Lung (tissue), 12 donors: ENCODE data around the gene CNTNAP2. TPM values are rescaled to one million over a fixed set of nuclear protein-coding genes. Genes with fewer than 3 reads are reported as not detected.

Experiments
- ATAC-seq: fragments of 200-7000 bp; cut with Tn5 transposase; one replicate; pipeline ENCODE4 v1.9.1; 2020; ENCODE audit warnings: moderate number of reproducible peaks; ENCODE audit not compliant: insufficient read depth, low FRiP score
- DNase-seq, 3 donors: peaks; one replicate each; pipeline ENCODE4 v3.0.0-alpha.2; 2013 to 2017
- H3K27ac ChIP-seq, 2 donors: one replicate each; pipeline ENCODE4 v1.5.1; 2013; ENCODE audit warnings: mild to moderate bottlenecking in 2 of 2, moderate library complexity in 2 of 2, control low read depth in 1 of 2, inconsistent platforms in 1 of 2, low read depth in 1 of 2, low read length in 1 of 2
- H3K27me3 ChIP-seq, 3 donors: one replicate each; pipeline ENCODE4 v1.5.1; 2013; ENCODE audit warnings: low read length in 2 of 3; ENCODE audit not compliant: control insufficient read depth in 3 of 3, insufficient read depth in 3 of 3
- H3K36me3 ChIP-seq, 4 donors: one replicate each; pipeline ENCODE4 v1.5.1; 2013; ENCODE audit warnings: low read length in 4 of 4, mild to moderate bottlenecking in 1 of 4, moderate library complexity in 1 of 4; ENCODE audit not compliant: control insufficient read depth in 4 of 4, insufficient read depth in 4 of 4
- H3K4me1 ChIP-seq, 5 donors: one replicate each; pipeline ENCODE4 v1.5.1; 2013; ENCODE audit warnings: low read length in 5 of 5, mild to moderate bottlenecking in 2 of 5, moderate library complexity in 1 of 5; ENCODE audit not compliant: control insufficient read depth in 5 of 5, insufficient read depth in 5 of 5
- H3K4me3 ChIP-seq: one replicate; pipeline ENCODE4 v1.5.1; 2013; ENCODE audit warnings: mild to moderate bottlenecking, control low read depth, moderate library complexity
- H3K9ac ChIP-seq, 2 donors: one replicate each; pipeline ENCODE4 v1.5.1; 2013; ENCODE audit warnings: low read length in 2 of 2, control low read depth in 1 of 2; ENCODE audit not compliant: insufficient read depth in 1 of 2
- H3K9me3 ChIP-seq, 4 donors: one replicate each; pipeline ENCODE4 v1.5.1; 2013; ENCODE audit warnings: low read length in 3 of 4, mild to moderate bottlenecking in 1 of 4, moderate library complexity in 1 of 4; ENCODE audit not compliant: control insufficient read depth in 4 of 4, insufficient read depth in 3 of 4
- WGBS, 2 donors: extraction: QIAGEN DNeasy Blood & Tissue Kit; methylation state at CpG; one replicate each; pipeline ENCODE4 v1.1.7; 2013; 5-methylcytosine and 5-hydroxymethylcytosine counted together
- polyA plus RNA-seq, 2 donors: library from polyadenylated mRNA; stranded (reverse); fragments of 200-250 nt; gene quantifications; one replicate each; pipeline ENCODE4 v1.2.1, GENCODE V29; 2013
- total RNA-seq, 2 donors: library from RNA; depleted of rRNA in 1 of 2; stranded (reverse); fragments of >200 nt in 1 of 2; gene quantifications; one replicate each; pipeline ENCODE4 v1.2.1, GENCODE V29; 2014 to 2021
- TF ChIP-seq, protein P1 (sequence below): IDR thresholded peaks from 2 replicates; pipeline ENCODE4 v1.5.1; 2012; ENCODE audit warnings: mild to moderate bottlenecking; ENCODE audit errors: control extremely low read depth, extremely low read depth
- donor health status: control.
- donor health status: control.
- donor health status: Bipolar disorder and iron deficiency.
- donor health status: healthy.
- donor health status: DM: yes; HTN: yes; CAD: no.

CNTNAP2 gene
- total and polyA plus RNA-seq, 4 donors, result 0.18 to 45.3 (median 0.52) TPM

DNA sequence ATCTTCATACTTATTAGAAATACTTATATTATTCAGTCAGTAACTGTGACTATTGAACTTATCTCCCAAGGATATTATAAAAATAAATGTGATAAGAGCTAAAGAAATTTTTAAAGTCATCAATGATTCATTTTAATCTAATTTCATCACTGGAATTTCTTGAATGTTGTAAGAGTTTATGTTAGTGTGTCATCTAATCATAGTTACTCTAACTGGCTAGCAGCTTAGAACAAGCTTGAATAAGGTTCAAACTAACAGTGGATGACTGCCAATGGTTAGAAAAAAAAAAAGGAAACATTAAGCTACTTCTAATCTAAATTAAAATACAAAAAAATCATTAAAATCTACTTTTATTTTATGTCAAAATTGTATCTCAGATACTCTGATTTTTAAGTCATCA lies 1066.3 kb downstream of the CNTNAP2 start:
- Histone ChIP-seq H3K9ac (no peak overlapping the region), H3K27me3 (no peaks in the 10 kb centered on the region), H3K4me1 (no peaks in the 10 kb centered on the region), H3K4me3 (no peak overlapping the region), H3K9me3 (peaks cover 0 to 3% (median under 1%) of the 10 kb centered on the region in 4 donors), H3K36me3 (no peaks in the 10 kb centered on the region), H3K27ac (no peak overlapping the region)
- DNase-seq, result peak in 2 of 3 donors; percentile 81 to 89
- TF ChIP-seq, protein P1, sequence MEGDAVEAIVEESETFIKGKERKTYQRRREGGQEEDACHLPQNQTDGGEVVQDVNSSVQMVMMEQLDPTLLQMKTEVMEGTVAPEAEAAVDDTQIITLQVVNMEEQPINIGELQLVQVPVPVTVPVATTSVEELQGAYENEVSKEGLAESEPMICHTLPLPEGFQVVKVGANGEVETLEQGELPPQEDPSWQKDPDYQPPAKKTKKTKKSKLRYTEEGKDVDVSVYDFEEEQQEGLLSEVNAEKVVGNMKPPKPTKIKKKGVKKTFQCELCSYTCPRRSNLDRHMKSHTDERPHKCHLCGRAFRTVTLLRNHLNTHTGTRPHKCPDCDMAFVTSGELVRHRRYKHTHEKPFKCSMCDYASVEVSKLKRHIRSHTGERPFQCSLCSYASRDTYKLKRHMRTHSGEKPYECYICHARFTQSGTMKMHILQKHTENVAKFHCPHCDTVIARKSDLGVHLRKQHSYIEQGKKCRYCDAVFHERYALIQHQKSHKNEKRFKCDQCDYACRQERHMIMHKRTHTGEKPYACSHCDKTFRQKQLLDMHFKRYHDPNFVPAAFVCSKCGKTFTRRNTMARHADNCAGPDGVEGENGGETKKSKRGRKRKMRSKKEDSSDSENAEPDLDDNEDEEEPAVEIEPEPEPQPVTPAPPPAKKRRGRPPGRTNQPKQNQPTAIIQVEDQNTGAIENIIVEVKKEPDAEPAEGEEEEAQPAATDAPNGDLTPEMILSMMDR, result no peak
- ATAC-seq, result peak; percentile 19

DNA sequence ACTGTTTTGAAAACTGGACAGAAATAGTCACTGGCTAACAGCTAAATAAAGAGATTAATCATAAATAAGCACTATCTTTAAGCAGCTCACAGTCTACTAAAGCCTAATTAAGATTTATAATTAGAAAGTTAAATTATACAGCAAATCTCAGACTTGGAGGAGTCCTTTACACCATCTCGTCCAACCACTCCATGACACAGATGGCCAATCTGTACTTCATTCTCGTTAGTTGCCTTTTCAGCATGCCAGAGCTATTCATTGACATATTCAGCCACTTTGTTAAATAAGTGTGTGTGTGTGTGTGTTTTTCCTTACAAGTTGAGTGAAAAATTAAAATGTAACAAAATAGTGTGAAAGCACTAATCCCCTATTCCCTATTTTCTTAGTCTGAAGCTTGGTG lies 1066.7 kb downstream of the CNTNAP2 start:
- DNase-seq, result no peak
- WGBS, 2 donors, result 68 to 84% methylated on average over 2 of the region's 2 CpGs
- no peak overlapping the region for H3K9ac ChIP-seq
- no peaks in the 10 kb centered on the region for H3K4me1 ChIP-seq
- H3K4me3 ChIP-seq, result no peak overlapping the region
- TF ChIP-seq, protein P1, result no peak
- no peak overlapping the region for H3K27ac ChIP-seq
- H3K9me3 ChIP-seq, result peaks cover 0 to 3% (median under 1%) of the 10 kb centered on the region in 4 donors
- no peaks in the 10 kb centered on the region for H3K27me3 ChIP-seq
- no peaks in the 10 kb centered on the region for H3K36me3 ChIP-seq
- ATAC-seq, result no peak

DNA sequence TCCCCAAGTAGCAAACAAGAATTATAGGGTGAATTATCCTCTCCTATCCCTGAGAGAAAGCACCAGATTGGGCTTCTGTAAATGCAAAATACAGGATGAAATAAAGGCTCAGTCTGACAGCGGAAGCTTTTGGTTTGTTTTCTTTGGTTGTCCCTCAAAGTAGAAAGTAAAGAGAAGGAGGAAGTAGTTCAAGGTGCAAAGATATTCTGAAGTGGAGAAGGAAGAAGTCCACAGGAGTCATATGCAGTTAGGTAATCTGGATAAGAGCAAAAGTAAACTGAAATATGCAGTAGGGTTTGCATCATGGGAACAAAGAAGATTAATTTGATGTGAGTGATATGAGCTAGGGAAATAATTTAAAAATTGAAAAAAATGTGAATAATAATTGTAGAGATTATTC lies 1071.9 kb downstream of the CNTNAP2 start:
- H3K9me3 ChIP-seq, result peaks cover 0 to 3% (median under 1%) of the 10 kb centered on the region in 4 donors
- no peaks in the 10 kb centered on the region for H3K36me3 ChIP-seq
- H3K9ac ChIP-seq, result no peak overlapping the region
- DNase-seq (peak in 1 of 3 donors; percentile 35), ATAC-seq (no peak)
- no peak overlapping the region for H3K4me3 ChIP-seq
- 16 to 47% methylated on average over 1 of the region's 1 CpG for WGBS, 2 donors
- TF ChIP-seq, protein P1, result no peak
- peaks cover 0 to 3% (median 0%) of the 10 kb centered on the region in 5 donors for H3K4me1 ChIP-seq
- no peak overlapping the region for H3K27ac ChIP-seq
- H3K27me3 ChIP-seq, result no peaks in the 10 kb centered on the region

DNA sequence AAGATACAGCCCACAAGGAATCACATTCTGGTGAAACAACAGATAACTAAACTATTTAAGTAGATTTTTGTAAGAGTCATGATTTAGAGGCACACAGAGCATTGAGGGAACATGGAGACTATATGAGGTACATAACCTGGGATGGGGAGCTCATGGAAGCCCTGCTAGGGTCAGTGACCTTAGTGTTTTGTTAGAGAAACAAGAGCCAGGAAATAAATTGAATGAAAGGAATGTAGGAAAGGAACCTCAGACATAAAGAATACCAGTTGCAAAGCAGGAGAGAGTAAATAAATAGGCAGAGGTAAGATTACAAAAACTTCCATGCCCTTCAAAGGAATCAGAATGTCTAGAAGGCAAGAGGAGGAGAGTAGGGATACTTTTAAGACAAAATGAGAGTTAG lies 1076.9 kb downstream of the CNTNAP2 start:
- no peak for ATAC-seq
- no peaks in the 10 kb centered on the region for H3K27me3 ChIP-seq
- no peaks in the 10 kb centered on the region for H3K9me3 ChIP-seq
- H3K36me3 ChIP-seq, result no peaks in the 10 kb centered on the region
- peaks cover 0 to 3% (median 0%) of the 10 kb centered on the region in 5 donors for H3K4me1 ChIP-seq
- no peak overlapping the region for H3K27ac ChIP-seq
- no peak overlapping the region for H3K9ac ChIP-seq
- no peak overlapping the region for H3K4me3 ChIP-seq
- TF ChIP-seq, protein P1, result no peak
- no peak for DNase-seq
